ENCODE results near the gene NDUFV3.
"Not testable (repeated sequence)": the region's sequence is repeated elsewhere in the genome, so short reads cannot be mapped to it uniquely, and the experiment has no call there.

Gene NDUFV3

DNA sequence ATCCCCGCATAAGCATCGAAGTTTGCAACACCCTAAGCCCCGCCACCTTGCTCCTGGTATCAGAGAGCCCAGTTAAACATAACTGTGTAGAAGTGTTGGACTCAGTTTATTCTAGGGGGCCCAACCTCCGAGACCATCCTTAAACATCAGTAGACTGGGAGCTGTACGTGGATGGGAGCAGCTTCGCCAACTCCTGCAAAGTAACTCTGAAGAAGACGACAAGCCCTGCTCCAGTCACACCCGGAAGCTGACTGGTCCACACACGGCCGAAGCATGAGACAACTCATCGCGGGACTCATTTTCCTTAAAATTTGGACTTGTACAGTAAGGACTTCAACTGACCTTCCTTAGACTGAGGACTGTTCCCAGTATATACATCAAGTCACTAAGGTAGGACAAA, 40.9 kb downstream of the NDUFV3 start:
- DNase-seq (ENCODE audit: low read depth, low spot score), result not testable (repeated sequence)

DNA sequence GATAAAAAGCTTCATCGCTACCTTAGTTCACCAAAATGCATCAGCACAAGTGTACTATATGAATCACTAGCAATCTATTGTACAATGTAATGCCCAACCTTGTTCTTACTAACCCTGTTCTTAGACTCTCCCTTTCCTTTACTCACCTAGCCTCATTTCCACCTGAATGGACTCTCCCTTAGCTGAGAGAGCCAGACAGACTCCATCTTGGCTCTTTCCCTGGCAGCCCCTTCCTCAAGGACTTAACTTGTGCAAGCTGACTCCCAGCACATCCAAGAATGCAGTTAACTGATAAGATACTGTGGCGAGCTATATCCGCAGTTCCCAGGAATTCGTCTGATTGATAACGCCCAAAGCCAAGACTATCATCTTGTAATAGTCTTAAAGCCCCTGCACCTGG, 43.3 kb downstream of the NDUFV3 start:
- DNase-seq (ENCODE audit: low read depth, low spot score), result not testable (repeated sequence)

DNA sequence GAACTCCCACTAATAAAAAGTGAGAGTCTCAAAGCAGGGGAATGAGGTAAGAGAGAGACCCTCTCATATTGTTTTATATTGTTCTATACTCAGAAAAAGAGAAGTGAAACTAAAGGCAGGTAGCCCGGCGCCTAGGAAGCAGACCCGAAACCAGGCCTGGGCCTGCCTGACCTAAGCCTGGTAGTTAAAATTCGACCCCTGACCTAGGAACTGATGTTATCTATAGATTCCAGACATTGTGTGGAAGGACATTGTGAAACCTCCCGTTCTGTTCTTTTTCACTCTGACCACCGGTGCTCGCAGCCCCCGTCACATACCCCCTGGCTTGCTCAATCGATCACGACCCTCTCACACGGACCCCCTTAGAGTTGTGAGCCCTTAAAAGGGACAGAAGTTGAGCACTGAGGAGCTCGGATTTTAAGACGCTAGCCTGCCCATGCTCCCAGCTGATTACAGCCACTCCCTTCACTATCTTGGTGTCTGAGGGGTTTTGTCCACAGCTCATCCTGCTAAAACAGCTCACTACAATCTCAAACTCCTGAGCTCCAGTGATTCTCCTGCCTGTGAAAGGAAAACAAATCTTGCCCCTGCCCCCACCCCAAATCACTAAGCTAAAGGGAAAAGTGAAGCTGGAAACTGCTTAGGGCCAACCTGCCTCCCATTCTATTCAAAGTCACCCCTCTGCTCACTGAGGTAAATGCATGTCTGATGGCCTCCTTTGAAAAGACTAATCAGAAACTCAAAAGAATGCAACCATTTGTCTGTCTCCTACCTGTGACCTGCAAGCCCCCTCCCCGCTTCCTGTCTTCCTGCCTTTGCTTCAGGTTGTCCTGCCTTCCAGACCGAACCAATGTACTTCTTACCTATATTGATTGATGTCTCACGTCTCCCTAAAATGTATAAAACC, 44.2 kb downstream of the NDUFV3 start:
- not testable (repeated sequence) for DNase-seq (ENCODE audit: low read depth, low spot score)

DNA sequence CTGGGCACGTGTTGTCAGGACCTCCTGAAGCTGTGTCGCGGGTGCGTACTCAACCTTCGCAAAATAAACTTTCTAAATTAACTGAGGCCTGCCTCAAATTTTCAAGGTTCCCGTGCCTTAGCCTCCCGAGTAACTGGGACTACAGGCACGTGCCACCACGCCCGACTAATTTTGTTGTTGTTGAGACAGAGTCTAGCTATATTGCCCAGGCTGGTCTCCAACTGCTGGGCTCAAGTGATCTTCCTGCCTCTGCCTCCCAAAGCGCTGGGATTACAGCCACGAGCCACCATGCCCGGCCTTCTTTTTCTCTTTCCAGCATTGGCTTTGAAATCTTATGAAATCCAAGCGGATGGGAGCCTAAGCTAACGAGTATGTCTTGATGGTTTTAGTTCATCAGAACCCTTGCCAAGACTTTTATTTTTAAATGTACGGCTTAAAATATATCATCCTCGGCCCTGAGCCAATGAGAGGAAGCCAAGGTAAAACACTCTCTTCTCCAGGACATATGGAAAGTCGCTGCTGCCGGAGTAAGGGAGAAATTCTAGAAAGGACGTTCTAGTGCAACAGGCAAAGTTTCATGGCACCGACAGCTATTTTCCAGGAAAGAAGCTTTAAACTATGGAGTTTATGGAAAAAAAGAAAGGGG, 45.0 kb downstream of the NDUFV3 start:
- no peak for DNase-seq (ENCODE audit: low read depth, low spot score)

DNA sequence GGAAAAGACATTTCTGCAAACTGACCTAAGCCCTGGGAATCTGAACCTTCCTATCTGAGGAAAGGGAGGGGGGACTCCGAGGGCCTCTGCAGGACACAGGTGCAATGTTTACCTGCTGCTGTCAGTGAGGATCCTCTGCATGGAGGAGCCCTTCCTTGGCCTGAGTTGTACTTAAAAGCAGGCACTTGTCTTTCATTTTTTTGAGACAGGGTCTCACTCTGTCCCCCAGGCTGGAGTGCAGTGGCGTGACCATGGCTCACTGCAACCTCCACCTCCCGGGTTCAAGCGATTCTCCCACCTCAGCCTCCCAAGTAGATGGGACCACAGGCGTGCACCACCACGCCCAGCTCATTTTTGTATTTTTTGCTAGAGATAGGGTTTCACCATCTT, 45.5 kb downstream of the NDUFV3 start:
- not testable (repeated sequence) for DNase-seq (ENCODE audit: low read depth, low spot score)

DNA sequence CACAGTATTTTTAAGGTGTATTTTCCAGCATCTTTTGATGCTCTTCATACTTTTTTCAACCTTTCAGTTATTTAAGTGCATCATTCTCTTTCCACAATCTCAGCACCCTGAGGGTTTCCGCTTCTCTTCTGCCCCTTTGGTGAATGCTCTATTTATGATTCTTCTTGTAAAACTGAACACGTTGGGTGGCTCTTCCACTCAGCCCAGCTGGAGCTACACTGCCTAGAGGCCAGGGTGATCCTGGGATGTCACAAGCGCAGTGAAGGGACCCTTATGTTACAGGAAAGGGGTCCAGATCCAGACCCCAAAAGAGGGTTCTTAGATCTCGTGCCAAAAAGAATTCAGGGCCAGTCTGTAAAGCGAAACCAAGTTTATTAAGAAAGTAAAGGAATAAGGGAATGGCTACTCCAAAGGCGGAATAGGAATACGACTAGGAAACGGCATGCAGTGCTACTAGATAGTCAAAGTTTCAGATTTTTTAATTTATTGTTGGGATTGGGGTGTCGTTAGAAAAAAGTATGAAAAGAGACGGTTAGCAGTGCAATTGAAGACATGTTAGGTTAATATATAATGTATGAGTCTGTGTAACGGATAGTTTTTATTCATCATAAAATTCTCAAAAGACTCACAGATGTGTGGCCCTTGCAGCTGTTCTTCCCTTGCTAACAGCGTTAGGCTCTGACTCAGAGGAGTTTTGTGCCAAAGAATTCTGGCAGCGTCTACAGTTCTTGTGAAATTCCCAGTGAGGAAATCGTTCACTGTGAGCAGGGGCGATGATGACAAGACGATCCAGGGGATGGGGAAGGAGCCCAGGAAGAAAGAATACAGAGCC, 46.7 kb downstream of the NDUFV3 start:
- no peak for DNase-seq (ENCODE audit: low read depth, low spot score)

DNA sequence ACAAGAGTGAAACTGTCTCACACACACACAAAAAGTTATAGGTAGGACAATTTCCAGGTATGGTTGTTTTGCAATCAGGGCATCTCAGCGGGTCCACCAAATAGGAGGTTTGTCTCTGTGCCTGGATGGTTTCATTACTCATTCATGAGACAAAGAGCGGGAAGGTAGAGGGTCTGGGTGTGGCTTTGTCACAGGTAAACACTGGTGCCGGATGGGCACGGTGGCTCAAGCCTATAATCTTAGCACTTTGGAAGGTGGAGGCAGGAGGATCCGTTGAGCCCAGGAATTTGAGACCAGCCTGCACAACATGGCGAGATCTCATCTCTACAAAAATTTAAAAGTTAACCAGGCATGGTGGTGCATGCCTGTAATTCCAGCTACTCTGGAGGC, 48.6 kb downstream of the NDUFV3 start:
- DNase-seq (ENCODE audit: low read depth, low spot score), result no peak

DNA sequence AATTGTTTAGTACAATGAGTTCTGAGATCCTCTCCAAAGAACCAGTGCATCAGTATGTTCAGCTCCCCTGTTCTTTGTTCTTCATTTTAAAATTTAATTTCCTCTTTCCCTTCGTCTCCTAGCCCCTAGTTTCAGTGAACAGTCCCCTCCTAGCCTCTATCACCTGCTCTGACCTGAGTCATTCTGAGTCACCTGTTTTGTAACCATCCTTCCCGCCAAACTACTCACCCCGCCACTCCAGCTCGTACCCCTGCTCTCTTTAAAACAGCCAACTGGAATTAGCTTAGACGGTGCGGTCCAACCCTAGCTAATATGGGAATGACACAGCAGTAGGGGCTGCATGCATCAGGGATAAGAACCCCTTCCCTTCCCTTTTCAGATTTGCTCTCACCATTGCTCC, 49.1 kb downstream of the NDUFV3 start:
- no peak for DNase-seq (ENCODE audit: low read depth, low spot score)

DNA sequence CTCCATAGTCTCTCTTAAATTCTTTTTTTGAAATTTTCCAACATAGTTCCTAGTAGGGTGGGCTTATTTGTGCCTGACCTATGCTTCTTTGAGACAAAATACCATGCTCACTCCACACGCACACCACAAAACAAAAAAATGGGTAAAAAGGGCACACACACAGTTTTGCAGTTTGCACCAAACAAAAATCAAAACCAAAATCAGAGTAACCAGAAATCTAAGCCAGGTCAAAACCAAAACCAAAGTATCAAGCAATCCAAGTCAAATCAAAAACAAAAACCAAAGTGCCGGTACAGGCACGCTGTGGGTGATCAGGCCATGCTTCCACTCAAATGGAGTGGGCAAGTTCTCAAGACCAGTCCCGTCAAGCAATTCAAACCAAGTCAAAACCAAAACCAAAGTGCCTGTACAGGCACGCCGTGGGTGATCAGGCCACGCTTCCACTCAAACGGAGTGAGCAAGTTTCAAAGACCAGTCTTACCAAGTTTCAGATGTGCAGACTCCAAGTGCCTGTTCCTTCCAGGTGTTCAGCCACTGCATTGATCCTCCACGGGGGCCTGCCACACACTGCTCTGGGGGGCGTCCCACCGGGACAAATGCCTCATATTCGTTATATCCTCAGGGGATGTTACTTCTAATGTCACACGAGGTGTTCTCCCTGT, 56.1 kb downstream of the NDUFV3 start:
- not testable (repeated sequence) for DNase-seq (ENCODE audit: low read depth, low spot score)

DNA sequence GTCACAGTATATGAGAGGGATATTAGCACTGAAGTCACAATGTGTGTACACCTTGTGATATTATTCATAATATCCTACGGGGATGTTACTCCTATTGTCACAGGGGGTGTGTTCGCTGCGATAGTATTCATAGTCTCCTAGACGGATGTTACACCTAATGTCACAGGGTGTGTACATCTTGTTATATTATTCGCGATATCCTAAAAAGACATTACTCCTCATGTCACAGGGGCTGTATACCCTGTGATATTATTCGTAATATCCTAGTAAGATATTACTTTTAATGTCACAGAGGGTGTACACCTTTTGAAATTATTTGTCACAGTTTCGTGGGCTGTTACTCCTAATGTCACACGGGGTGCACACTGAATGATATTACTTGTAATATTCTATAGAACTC, 58.1 kb downstream of the NDUFV3 start:
- not testable (repeated sequence) for DNase-seq (ENCODE audit: low read depth, low spot score)

DNA sequence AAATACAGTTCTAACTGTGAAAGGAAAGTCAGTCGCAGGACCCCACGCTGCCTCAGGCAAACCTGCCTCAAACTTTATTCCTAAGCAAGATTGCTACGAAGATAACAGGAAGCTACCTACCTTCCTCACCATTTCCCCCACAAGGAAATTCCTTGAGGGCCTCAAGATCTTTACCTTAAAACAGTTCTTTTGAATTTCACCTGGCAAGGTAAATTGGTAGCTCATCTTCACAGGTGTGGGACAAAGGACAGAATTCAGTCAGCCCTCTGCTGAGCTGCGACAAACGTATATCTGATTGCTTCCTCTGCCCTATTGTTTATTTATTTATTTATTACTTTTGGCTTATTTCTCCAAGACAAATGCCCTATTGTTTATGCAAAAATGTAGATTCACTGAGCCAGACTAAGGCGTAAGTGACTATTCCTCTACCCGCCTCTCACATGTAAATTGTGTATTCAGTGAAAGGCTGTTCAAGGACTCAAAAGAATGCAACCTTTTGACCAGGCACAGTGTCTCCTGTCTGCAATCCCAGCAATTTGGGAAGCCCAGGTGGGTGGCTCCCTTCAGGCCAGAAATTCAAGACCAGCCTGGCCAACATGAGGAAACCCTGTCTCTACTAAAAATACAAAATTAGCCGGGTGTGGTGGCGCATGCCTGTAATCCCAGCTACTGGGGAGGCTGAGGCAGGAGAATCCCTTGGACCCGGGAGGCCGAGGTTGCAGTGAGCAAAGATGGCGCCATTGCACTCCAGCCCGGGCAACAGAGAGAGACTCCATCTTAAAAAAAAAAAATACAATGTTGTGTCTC, 63.9 kb downstream of the NDUFV3 start:
- DNase-seq (ENCODE audit: low read depth, low spot score), result no peak

DNA sequence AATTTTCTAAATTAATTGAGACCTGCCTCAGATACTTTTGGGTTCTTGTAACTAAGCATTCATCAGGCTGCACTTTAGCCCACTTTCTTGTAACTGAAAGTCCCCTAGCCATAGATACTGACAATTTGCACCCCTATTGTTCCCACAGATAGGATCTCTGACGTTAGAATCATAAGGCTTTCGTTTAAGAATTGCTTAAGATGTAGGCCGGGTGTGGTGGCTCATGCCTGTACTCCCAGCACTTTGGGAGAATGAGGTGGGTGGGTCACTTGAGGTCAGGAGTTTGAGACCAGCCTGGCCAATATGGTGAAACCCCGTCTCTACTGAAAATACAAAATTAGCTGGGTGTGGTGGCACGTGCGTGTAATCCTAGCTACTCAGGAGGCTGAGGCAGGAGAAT, 65.0 kb downstream of the NDUFV3 start:
- DNase-seq (ENCODE audit: low read depth, low spot score), result not testable (repeated sequence)

DNA sequence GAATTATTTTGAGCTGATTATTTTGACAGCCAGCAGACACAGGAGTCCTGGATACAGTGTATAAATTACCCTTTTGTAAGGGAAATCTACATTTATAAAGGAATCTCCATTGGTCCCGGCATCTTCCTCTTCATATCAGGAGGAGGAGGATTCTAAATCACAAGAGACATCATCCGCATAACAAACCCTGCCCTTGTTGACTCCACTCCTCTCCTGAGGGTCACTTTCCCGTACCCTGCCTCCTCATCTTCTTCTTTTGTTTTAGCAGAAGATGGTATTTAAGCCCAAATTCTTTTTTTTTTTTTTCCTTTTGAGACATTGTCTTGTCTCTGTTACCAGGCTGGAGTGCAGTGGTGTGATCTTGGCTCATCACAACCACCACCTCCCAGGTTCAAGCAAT, 66.6 kb downstream of the NDUFV3 start:
- no peak for DNase-seq (ENCODE audit: low read depth, low spot score)

DNA sequence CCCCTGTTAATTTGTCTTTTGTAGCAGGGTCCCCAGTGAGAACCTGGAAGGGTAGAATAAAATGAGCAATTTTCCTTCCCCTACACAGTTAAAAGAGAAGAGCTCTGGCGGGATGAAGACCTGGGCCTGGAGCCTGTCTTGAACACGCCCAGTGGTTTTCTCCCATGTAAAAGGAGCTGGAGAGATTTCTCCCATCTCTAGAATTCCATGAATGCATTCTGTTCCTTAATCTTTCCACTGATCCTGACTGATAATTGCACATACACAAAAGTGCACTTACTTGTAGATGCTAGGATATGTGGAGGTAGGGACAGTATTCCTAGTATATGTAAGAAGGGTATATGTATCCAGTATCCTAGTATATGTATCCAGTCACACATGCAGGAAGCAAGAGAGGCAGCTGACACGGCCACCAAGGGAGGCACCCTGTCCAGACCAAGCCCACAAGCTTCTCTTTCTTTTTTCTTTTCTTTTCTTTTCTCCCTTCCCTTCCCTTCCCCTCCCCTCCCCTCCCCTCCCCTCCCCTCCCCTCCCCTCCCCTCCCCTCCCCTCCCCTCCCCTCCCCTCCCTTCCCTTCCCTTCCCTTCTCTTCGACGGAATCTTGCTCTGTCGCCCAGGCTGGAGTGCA, 69.4 kb downstream of the NDUFV3 start:
- DNase-seq (ENCODE audit: low read depth, low spot score), result no peak

Measured in activated naive CD8-positive, alpha-beta T cell treated with anti-CD3 and anti-CD28 coated beads, Interleukin-2, amount 50 U/mL, for 16 hours (primary cell).